GM18909 (cell line): ENCODE results near the gene NDUFAF2.
"Not testable (repeated sequence)": the region's sequence is repeated elsewhere in the genome, so short reads cannot be mapped to it uniquely, and the experiment has no call there.

ENCODE experiments used
- ATAC-seq: cut with Tn5 transposase; IDR thresholded peaks from one replicate; pipeline ENCODE4 v1.9.1; 2021; ENCODE audit warnings: mild to moderate bottlenecking; ENCODE audit not compliant: unreplicated experiment, poor library complexity

Gene NDUFAF2

GRCh38 chr5:61031301-61031700 is 86.3 kb downstream of the NDUFAF2 start:
- not testable (repeated sequence) for ATAC-seq

- ATAC-seq = no peak
These were observed 99.5 kb downstream of the NDUFAF2 start for GRCh38 chr5:61044545-61044944.

- ATAC-seq = no peak
These were observed 102.3 kb downstream of the NDUFAF2 start for GRCh38 chr5:61047346-61047745.

GRCh38 chr5:61048534-61048933 is 103.5 kb downstream of the NDUFAF2 start:
- no peak for ATAC-seq

GRCh38 chr5:61050292-61050691 is 105.3 kb downstream of the NDUFAF2 start:
- ATAC-seq = no peak

- ATAC-seq = no peak
These were observed 106.3 kb downstream of the NDUFAF2 start for GRCh38 chr5:61051267-61051666.

- no peak for ATAC-seq
These were observed 107.9 kb downstream of the NDUFAF2 start for GRCh38 chr5:61052882-61053281.

- no peak for ATAC-seq
These were observed 108.9 kb downstream of the NDUFAF2 start for GRCh38 chr5:61053937-61054336.

GRCh38 chr5:61055434-61056006 is 110.5 kb downstream of the NDUFAF2 start:
- ATAC-seq = peak; percentile 70

GRCh38 chr5:61059499-61059898 is 114.5 kb downstream of the NDUFAF2 start:
- no peak for ATAC-seq

- no peak for ATAC-seq
These were observed 124.1 kb downstream of the NDUFAF2 start for GRCh38 chr5:61069150-61069549.

GRCh38 chr5:61071526-61071925 is 126.5 kb downstream of the NDUFAF2 start:
- no peak for ATAC-seq

- no peak for ATAC-seq
These were observed 131.6 kb downstream of the NDUFAF2 start for GRCh38 chr5:61076626-61077025.

GRCh38 chr5:61081741-61082140 is 136.7 kb downstream of the NDUFAF2 start:
- no peak for ATAC-seq

GRCh38 chr5:61082516-61083280 is 137.7 kb downstream of the NDUFAF2 start:
- no peak for ATAC-seq

- ATAC-seq = no peak
These were observed 139.7 kb downstream of the NDUFAF2 start for GRCh38 chr5:61084658-61085057.

- ATAC-seq = no peak
These were observed 140.9 kb downstream of the NDUFAF2 start for GRCh38 chr5:61085885-61086284.

- no peak for ATAC-seq
These were observed 142.9 kb downstream of the NDUFAF2 start for GRCh38 chr5:61087921-61088320.

- ATAC-seq = no peak
These were observed 144.3 kb downstream of the NDUFAF2 start for GRCh38 chr5:61089351-61089750.

- ATAC-seq = not testable (repeated sequence)
These were observed 148.2 kb downstream of the NDUFAF2 start for GRCh38 chr5:61093046-61093771.

- no peak for ATAC-seq
These were observed 152.5 kb downstream of the NDUFAF2 start for GRCh38 chr5:61097465-61097864.
